K562 (cell line): Measurements from ENCODE around the gene HAT1. TPM values are rescaled to one million over a fixed set of nuclear protein-coding genes. Genes with fewer than 3 reads are reported as not detected.
A peak's percentile ranks its signal among the peaks of the same experiment; 100 is the strongest.

Experiments
- AFF1 ChIP-seq, 2 experiments: fragments of 450-650 bp; IDR thresholded peaks; 2 replicates each; pipeline ENCODE4 v1.6.1; 2018; ENCODE audit warnings: mild to moderate bottlenecking in 2 of 2, low read depth in 1 of 2; ENCODE audit not compliant: partially characterized antibody in 2 of 2
- E2F8 ChIP-seq: fragments of 450-650 bp; IDR thresholded peaks from 2 replicates; pipeline ENCODE4 v1.7.1; 2018; ENCODE audit warnings: mild to moderate bottlenecking, low read depth; ENCODE audit not compliant: partially characterized antibody
- FOXK2 ChIP-seq, 2 experiments: fragments of 450-650 bp; IDR thresholded peaks in 1 of 2; conservative IDR thresholded peaks in 1 of 2; 2 replicates each; pipeline ENCODE4 v1.6.1; 2016; ENCODE audit warnings: low read depth in 2 of 2, mild to moderate bottlenecking in 1 of 2
- FOXM1 ChIP-seq, 2 experiments: fragments of 450-650 bp in 1 of 2; sonication (generic) in 1 of 2; formaldehyde crosslinking in 1 of 2; IDR thresholded peaks; 2 replicates each; pipeline versions ENCODE4 v1.6.1 to v1.9.0; 2017 to 2022; ENCODE audit warnings: low read depth in 2 of 2, mild to moderate bottlenecking in 2 of 2, missing genetic modification reagents in 1 of 2, moderate library complexity in 1 of 2
- JUNB ChIP-seq: fragments of 450-650 bp; formaldehyde crosslinking; conservative IDR thresholded peaks from 2 replicates; pipeline ENCODE4 v1.4.0; 2020; ENCODE audit warnings: mild to moderate bottlenecking
- LEF1 ChIP-seq: fragments of 450-650 bp; IDR thresholded peaks from 2 replicates; pipeline ENCODE4 v1.6.1; 2016; ENCODE audit warnings: mild to moderate bottlenecking
- MECOM ChIP-seq: fragments of 250-450 bp; sonication (Bioruptor Pico); IDR thresholded peaks from 2 replicates; pipeline ENCODE4 v1.8.0; 2022; ENCODE audit warnings: inconsistent platforms
- MNT ChIP-seq, 2 experiments: fragments of 450-650 bp; conservative IDR thresholded peaks; 2 replicates each; pipeline ENCODE4 v1.6.1; 2017; ENCODE audit warnings: mild to moderate bottlenecking in 2 of 2, moderate library complexity in 2 of 2
- MYBL2 ChIP-seq, 2 experiments: fragments of 450-650 bp in 1 of 2; sonication (generic) in 1 of 2; formaldehyde crosslinking in 1 of 2; IDR thresholded peaks; 2 replicates each; pipeline versions ENCODE4 v1.6.1 to v1.8.1; 2017 to 2022; ENCODE audit warnings: borderline replicate concordance in 1 of 2, inconsistent platforms in 1 of 2, low read depth in 1 of 2, mild to moderate bottlenecking in 1 of 2, missing genetic modification reagents in 1 of 2, moderate library complexity in 1 of 2
- POLR2H ChIP-seq: IDR thresholded peaks from 2 replicates; pipeline ENCODE4 v1.6.1; 2016; ENCODE audit warnings: missing genetic modification characterization, low read depth, mild to moderate bottlenecking, control low read depth, missing compliant biosample characterization, moderate library complexity
- SRSF1 ChIP-seq: fragments of 200-400 bp; formaldehyde crosslinking; IDR thresholded peaks from 2 replicates; pipeline ENCODE4 v1.6.1; 2017; ENCODE audit warnings: mild to moderate bottlenecking, low read depth, low read length, moderate library complexity
- TAF15 ChIP-seq: fragments of 200-400 bp; formaldehyde crosslinking; IDR thresholded peaks from 2 replicates; pipeline ENCODE4 v1.6.1; 2017; ENCODE audit warnings: mild to moderate bottlenecking, low read depth, low read length, moderate library complexity
- TAF7 ChIP-seq: fragments of 450-650 bp; IDR thresholded peaks from 2 replicates; pipeline ENCODE4 v1.6.1; 2016; ENCODE audit warnings: missing genetic modification characterization, missing compliant biosample characterization
- TAF9B ChIP-seq: fragments of 450-650 bp; IDR thresholded peaks from 2 replicates; pipeline ENCODE4 v1.6.1; 2018; ENCODE audit warnings: mild to moderate bottlenecking; ENCODE audit not compliant: partially characterized antibody
- ZBTB8A ChIP-seq: fragments of 450-650 bp; IDR thresholded peaks from 2 replicates; pipeline ENCODE4 v1.6.1; 2018; ENCODE audit warnings: mild to moderate bottlenecking, moderate library complexity; ENCODE audit not compliant: partially characterized antibody
- ZNF644 ChIP-seq: fragments of 200-800 bp; sonication (Bioruptor generic); IDR thresholded peaks from 2 replicates; pipeline ENCODE4 v1.6.1; 2016; ENCODE audit warnings: low read depth, missing genetic modification characterization, missing compliant biosample characterization
- polyA plus RNA-seq, 8 experiments: library from polyadenylated mRNA; depleted of rRNA in 4 of 8; stranded (reverse) in 5 of 8; unstranded in 3 of 8; fragments of >200 nt; fragmentation: Nextera tagmentation in 2 of 8; fragmentation: Illumina TruSeq in 1 of 8; extraction: Ambion mirVana in 2 of 8; extraction: Trizol in 1 of 8; gene quantifications; 2 replicates each; pipeline versions ENCODE4 v1.2.1 to v1.2.3, GENCODE V29; 2011 to 2014; ENCODE audit warnings: inconsistent platforms in 1 of 8, missing spikeins in 1 of 8
- total RNA-seq, 7 experiments: library from RNA; depleted of rRNA in 6 of 7; stranded (reverse); fragments of >200 nt in 6 of 7; fragmentation: Illumina TruSeq in 2 of 7; extraction: Trizol in 2 of 7; gene quantifications; 2 replicates each; pipeline versions ENCODE4 v1.2.1 to v1.2.3, GENCODE V29; 2011 to 2021; ENCODE audit warnings: low replicate concordance in 1 of 7

HAT1 gene
- total and polyA plus RNA-seq, 9 of the 15 experiments (the other 6 are each of a cell fraction or from before 2014, with no cell fraction given): 125 to 384 (median 244) TPM

GRCh38 chr2:171878481-171878993 lies 43.7 kb upstream of the HAT1 start (continued):
- TF ChIP-seq TAF9B: peak; percentile 77
- peak; percentile 91; the same call in 1 of the 2 replicates for TF ChIP-seq LEF1
- peak; percentile 47 for TF ChIP-seq E2F8
- 0 out of 2 replicates have a peak, but pooled peaks have one; percentile 46 for TF ChIP-seq ZNF644 (tag)
- no peak for TF ChIP-seq JUNB
- 0 out of 4 replicates have a peak, but pooled peaks of 1 of the 2 experiments have one; percentile 46 for TF ChIP-seq FOXK2 (conservative IDR thresholded peaks at IDR 0.05 in 1 of 2, IDR thresholded peaks at IDR 0.05 in 1 of 2; ENCODE audit: low read depth in 2 of 2)
- peak; percentile 57 for TF ChIP-seq FOXM1 (IDR thresholded peaks at IDR 0.05; ENCODE audit: low read depth)
- no peak for TF ChIP-seq FOXM1 (CRISPR knock-in tag; IDR thresholded peaks at IDR 0.05; ENCODE audit: low read depth)
- TF ChIP-seq AFF1 (IDR thresholded peaks at IDR 0.05; ENCODE audit: low read depth in 1 of 2, partially characterized antibody in 2 of 2): peak in 1 of 2 experiments; percentile 69
- peak; percentile 75; the same call in 1 of the 2 replicates for TF ChIP-seq TAF7 (tag)
- 0 out of 2 replicates have a peak, but pooled peaks have one; percentile 34 for TF ChIP-seq MECOM
- peak; percentile 49; the same call in 1 of the 2 replicates for TF ChIP-seq POLR2H (tag)
- TF ChIP-seq TAF15: no peak
- peak; percentile 53; the same call in 1 of the 2 replicates for TF ChIP-seq MYBL2 (IDR thresholded peaks at IDR 0.05; ENCODE audit: low read depth)
- TF ChIP-seq MYBL2 (CRISPR knock-in tag; IDR thresholded peaks at IDR 0.05; ENCODE audit: borderline replicate concordance): no peak
- TF ChIP-seq ZBTB8A: peak; percentile 45
- no peak for TF ChIP-seq SRSF1
- peak; percentile 89 to 94 for TF ChIP-seq MNT (conservative IDR thresholded peaks at IDR 0.05)
